ENCODE results near the gene CD68.

- TF ChIP-seq POLR2AphosphoS5 (IDR thresholded peaks at IDR 0.05; ENCODE audit: borderline replicate concordance, low read depth, low read length) (no peak), EZH2 (IDR thresholded peaks at IDR 0.05) (no peak)
Observed at GRCh38 chr17:7614425-7615264, 35.2 kb downstream of the CD68 start, which contains the start of gene FXR2.

Measured in SK-N-MC (cell line).